Measurements from ENCODE around the gene CA9. TPM values are rescaled to one million over a fixed set of nuclear protein-coding genes. Genes with fewer than 3 reads are reported as not detected.

The CA9 gene
- total RNA-seq, 1 experiment from 2014 or later, result 6.6 TPM

GRCh38 chr9:35675204-35675603 is 1.5 kb downstream of the CA9 start:
- intact Hi-C loops (cut with micrococcal nuclease; ENCODE audit: unreplicated experiment), result no loop called here
- H3K36me3 ChIP-seq (ENCODE audit: low read depth), result no peaks in the 10 kb centered on the region
- no peaks in the 10 kb centered on the region for H3K27me3 ChIP-seq (ENCODE audit: insufficient read depth, low read depth)
- no peaks in the 10 kb centered on the region for H3K9me2 ChIP-seq (ENCODE audit: insufficient read depth)
- H3F3A ChIP-seq (ENCODE audit: insufficient read depth, low read depth), result peaks cover 5% of the 10 kb centered on the region; the same call in 1 of the 2 replicates
- no peak overlapping the region for H3K27ac ChIP-seq
- CTCF ChIA-PET, result no interaction called here
- no TSS peak for BruUV-seq (replicated peaks)
- POLR2A ChIA-PET (ENCODE audit: unreplicated experiment), result no interaction called here
- no peak overlapping the region for H3K4me3 ChIP-seq
- no peak for TF ChIP-seq CTCF (conservative IDR thresholded peaks at IDR 0.05)
- TF ChIP-seq EZH2 (IDR thresholded peaks at IDR 0.05; ENCODE audit: low read depth), result no peak
- H3K4me1 ChIP-seq (replicated peaks; ENCODE audit: insufficient read depth), result peaks cover 13% of the 10 kb centered on the region
- no peak overlapping the region for H3K4me2 ChIP-seq
- no peak overlapping the region for H2AFZ ChIP-seq
- H4K20me1 ChIP-seq (ENCODE audit: insufficient read depth), result no peaks in the 10 kb centered on the region
- no peaks in the 10 kb centered on the region for H3K9me3 ChIP-seq (ENCODE audit: insufficient read depth, low read depth)
- DNase-seq, result no peak
- no peaks in the 10 kb centered on the region for H3K79me2 ChIP-seq (ENCODE audit: low read depth)

GRCh38 chr9:35675732-35676392 is 2.1 kb downstream of the CA9 start:
- BruUV-seq (replicated peaks), result no TSS peak
- intact Hi-C loops (cut with micrococcal nuclease; ENCODE audit: unreplicated experiment), result no loop called here
- peaks cover 5% of the 10 kb centered on the region; the same call in 1 of the 2 replicates for H3F3A ChIP-seq (ENCODE audit: insufficient read depth, low read depth)
- no peak for DNase-seq
- TF ChIP-seq CTCF (conservative IDR thresholded peaks at IDR 0.05) (no peak), EZH2 (IDR thresholded peaks at IDR 0.05; ENCODE audit: low read depth) (no peak)
- H3K27me3 ChIP-seq (ENCODE audit: insufficient read depth, low read depth), result no peaks in the 10 kb centered on the region
- POLR2A ChIA-PET (ENCODE audit: unreplicated experiment), result no interaction called here
- H3K79me2 ChIP-seq (ENCODE audit: low read depth), result no peaks in the 10 kb centered on the region
- no peaks in the 10 kb centered on the region for H3K9me3 ChIP-seq (ENCODE audit: insufficient read depth, low read depth)
- no peaks in the 10 kb centered on the region for H3K36me3 ChIP-seq (ENCODE audit: low read depth)
- no peak overlapping the region for H3K4me2 ChIP-seq
- no peaks in the 10 kb centered on the region for H3K9me2 ChIP-seq (ENCODE audit: insufficient read depth)
- H3K4me1 ChIP-seq (replicated peaks; ENCODE audit: insufficient read depth), result peaks cover 13% of the 10 kb centered on the region
- CTCF ChIA-PET, result no interaction called here
- no peak overlapping the region for H3K4me3 ChIP-seq
- no peak overlapping the region for H2AFZ ChIP-seq
- no peak overlapping the region for H3K27ac ChIP-seq
- no peaks in the 10 kb centered on the region for H4K20me1 ChIP-seq (ENCODE audit: insufficient read depth)

GRCh38 chr9:35679091-35679490 is 5.4 kb downstream of the CA9 start:
- H3K4me2 ChIP-seq, result no peak overlapping the region
- H3K9me3 ChIP-seq (ENCODE audit: insufficient read depth, low read depth), result no peaks in the 10 kb centered on the region
- H3K27me3 ChIP-seq (ENCODE audit: insufficient read depth, low read depth), result no peaks in the 10 kb centered on the region
- intact Hi-C loops (cut with micrococcal nuclease; ENCODE audit: unreplicated experiment), result no loop called here
- H4K20me1 ChIP-seq (ENCODE audit: insufficient read depth), result no peaks in the 10 kb centered on the region
- no peaks in the 10 kb centered on the region for H3K79me2 ChIP-seq (ENCODE audit: low read depth)
- CTCF ChIA-PET, result no interaction called here
- TF ChIP-seq CTCF (conservative IDR thresholded peaks at IDR 0.05) (no peak), EZH2 (IDR thresholded peaks at IDR 0.05; ENCODE audit: low read depth) (no peak)
- no TSS peak for BruUV-seq (replicated peaks)
- no peaks in the 10 kb centered on the region for H3K4me1 ChIP-seq (replicated peaks; ENCODE audit: insufficient read depth)
- POLR2A ChIA-PET (ENCODE audit: unreplicated experiment), result no interaction called here
- no peak overlapping the region for H2AFZ ChIP-seq
- no peak overlapping the region for H3K27ac ChIP-seq
- H3K9me2 ChIP-seq (ENCODE audit: insufficient read depth), result no peaks in the 10 kb centered on the region
- DNase-seq, result no peak
- no peaks in the 10 kb centered on the region for H3K36me3 ChIP-seq (ENCODE audit: low read depth)
- no peak overlapping the region for H3K4me3 ChIP-seq
- H3F3A ChIP-seq (ENCODE audit: insufficient read depth, low read depth), result peaks cover 3% of the 10 kb centered on the region; the same call in 1 of the 2 replicates
